GM12892 (cell line): ENCODE results near the gene FOXD4L3.
"Not testable (repeated sequence)": the region's sequence is repeated elsewhere in the genome, so short reads cannot be mapped to it uniquely, and the experiment has no call there.

Experiments used
- POLR2A ChIP-seq: IDR thresholded peaks from 2 replicates; pipeline ENCODE4 v1.6.1; 2011; ENCODE audit warnings: low read depth, low read length, control low read depth
- POLR2AphosphoS5 ChIP-seq: IDR thresholded peaks from 2 replicates; pipeline ENCODE4 v1.6.1; 2011; ENCODE audit warnings: low read depth, low read length, control low read depth

DNA sequence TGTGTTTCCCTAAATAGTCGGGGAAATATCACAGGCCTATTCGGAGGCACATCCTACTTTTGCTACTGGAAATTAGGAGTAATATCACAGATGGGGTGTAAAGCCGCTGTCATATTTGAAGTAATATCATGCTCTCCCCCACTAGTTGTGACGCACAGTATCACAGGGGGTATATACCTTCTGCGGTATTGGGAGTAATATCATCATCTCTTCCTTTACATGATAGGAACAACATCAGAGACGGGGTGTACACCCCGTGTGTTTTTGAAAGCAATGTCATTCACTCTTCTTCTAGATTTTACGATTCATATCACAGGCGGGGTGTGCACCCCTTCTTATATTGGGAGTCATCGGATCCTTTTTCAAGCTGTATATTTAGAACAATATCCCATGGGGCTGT is 15.5 kb downstream of the FOXD4L3 start:
- TF ChIP-seq POLR2AphosphoS5, POLR2A: not testable (repeated sequence)
